NCI-H2227 treated with DMSO at 0.1 percent for 48 hours (cell line): ENCODE data around the gene INSRR.
A peak's percentile ranks its signal among the peaks of the same experiment; 100 is the strongest.

Source experiments
- DNase-seq: peaks from one replicate; lab custom pipeline; 2025; lab: John Stamatoyannopoulos, UW

Gene INSRR

GRCh38 chr1:156848461-156849150 is 10.3 kb downstream of the INSRR start:
- DNase-seq: no peak

- DNase-seq: no peak
These were observed 11.1 kb downstream of the INSRR start for GRCh38 chr1:156847591-156848460.

GRCh38 chr1:156846643-156847042 is 12.3 kb downstream of the INSRR start:
- no peak for DNase-seq

GRCh38 chr1:156845953-156846545 is 12.9 kb downstream of the INSRR start:
- no peak for DNase-seq

GRCh38 chr1:156845055-156845952 is 13.6 kb downstream of the INSRR start:
- DNase-seq: no peak

GRCh38 chr1:156844638-156845037 is 14.3 kb downstream of the INSRR start:
- no peak for DNase-seq

- no peak for DNase-seq
These were observed 14.8 kb downstream of the INSRR start for GRCh38 chr1:156844102-156844501.

- DNase-seq: no peak
These were observed 16.2 kb downstream of the INSRR start for GRCh38 chr1:156842618-156843300.

GRCh38 chr1:156841295-156841855 is 17.5 kb downstream of the INSRR start:
- no peak for DNase-seq

- no peak for DNase-seq
These were observed 18.0 kb downstream of the INSRR start for GRCh38 chr1:156840898-156841279.

- no peak for DNase-seq
These were observed 18.6 kb downstream of the INSRR start for GRCh38 chr1:156840186-156840897.

- peak; percentile 60 for DNase-seq
These were observed 19.3 kb downstream of the INSRR start for GRCh38 chr1:156839426-156840109.

- peak; percentile 29 for DNase-seq
These were observed 19.9 kb downstream of the INSRR start for GRCh38 chr1:156838972-156839371.

- DNase-seq: no peak
These were observed 22.0 kb downstream of the INSRR start for GRCh38 chr1:156836892-156837291.

- DNase-seq: no peak
These were observed 22.8 kb downstream of the INSRR start for GRCh38 chr1:156836041-156836654.

GRCh38 chr1:156834322-156834721 is 24.6 kb downstream of the INSRR start:
- DNase-seq: no peak

- DNase-seq: no peak
These were observed 25.3 kb downstream of the INSRR start for GRCh38 chr1:156833603-156834002.

GRCh38 chr1:156832434-156832833 is 26.5 kb downstream of the INSRR start:
- DNase-seq: no peak

- no peak for DNase-seq
These were observed 30.4 kb downstream of the INSRR start for GRCh38 chr1:156828400-156829124.
